Fibroblast of lung (primary cell): Measurements from ENCODE around the gene B3GNT7.
"Not testable (repeated sequence)": the region's sequence is repeated elsewhere in the genome, so short reads cannot be mapped to it uniquely, and the experiment has no call there.

Source experiments
- EZH2 ChIP-seq: IDR thresholded peaks from 2 replicates; pipeline ENCODE4 v1.5.1; 2012; ENCODE audit warnings: low read length, control low read depth, mild to moderate bottlenecking; ENCODE audit errors: missing control alignments
- TF ChIP-seq, protein P1 (sequence below), 2 donors: IDR thresholded peaks in 1 of 2; conservative IDR thresholded peaks in 1 of 2; 1 replicate in 1 of 2; 2 replicates in 1 of 2; pipeline ENCODE4 v1.5.1; 2011 to 2012; ENCODE audit warnings: low read length in 2 of 2, control low read depth in 1 of 2, inconsistent platforms in 1 of 2, low read depth in 1 of 2, mild to moderate bottlenecking in 1 of 2

DNA sequence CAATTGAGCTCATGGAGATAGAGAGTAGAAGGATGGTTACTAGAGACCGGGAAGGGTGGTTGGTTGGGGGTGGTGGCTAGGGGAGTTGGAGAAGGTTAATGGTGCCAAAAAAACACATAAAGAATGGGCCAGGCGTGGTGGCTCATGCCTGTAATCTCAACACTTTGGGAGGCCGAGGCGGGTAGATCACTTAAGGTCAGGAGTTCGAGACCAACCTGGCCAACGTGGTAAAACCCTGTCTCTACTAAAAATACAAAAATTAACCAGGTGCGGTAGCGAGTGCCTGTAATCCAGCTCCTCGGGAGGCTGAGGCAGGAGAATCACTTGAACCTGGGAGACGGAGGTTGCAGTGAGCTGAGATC lies 46.2 kb upstream of the B3GNT7 start:
- TF ChIP-seq, protein P1, sequence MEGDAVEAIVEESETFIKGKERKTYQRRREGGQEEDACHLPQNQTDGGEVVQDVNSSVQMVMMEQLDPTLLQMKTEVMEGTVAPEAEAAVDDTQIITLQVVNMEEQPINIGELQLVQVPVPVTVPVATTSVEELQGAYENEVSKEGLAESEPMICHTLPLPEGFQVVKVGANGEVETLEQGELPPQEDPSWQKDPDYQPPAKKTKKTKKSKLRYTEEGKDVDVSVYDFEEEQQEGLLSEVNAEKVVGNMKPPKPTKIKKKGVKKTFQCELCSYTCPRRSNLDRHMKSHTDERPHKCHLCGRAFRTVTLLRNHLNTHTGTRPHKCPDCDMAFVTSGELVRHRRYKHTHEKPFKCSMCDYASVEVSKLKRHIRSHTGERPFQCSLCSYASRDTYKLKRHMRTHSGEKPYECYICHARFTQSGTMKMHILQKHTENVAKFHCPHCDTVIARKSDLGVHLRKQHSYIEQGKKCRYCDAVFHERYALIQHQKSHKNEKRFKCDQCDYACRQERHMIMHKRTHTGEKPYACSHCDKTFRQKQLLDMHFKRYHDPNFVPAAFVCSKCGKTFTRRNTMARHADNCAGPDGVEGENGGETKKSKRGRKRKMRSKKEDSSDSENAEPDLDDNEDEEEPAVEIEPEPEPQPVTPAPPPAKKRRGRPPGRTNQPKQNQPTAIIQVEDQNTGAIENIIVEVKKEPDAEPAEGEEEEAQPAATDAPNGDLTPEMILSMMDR (conservative IDR thresholded peaks at IDR 0.05 in 1 of 2, IDR thresholded peaks at IDR 0.05 in 1 of 2; ENCODE audit: low read depth in 1 of 2, low read length in 2 of 2), result not testable (repeated sequence)
- not testable (repeated sequence) for TF ChIP-seq EZH2
